Panc1 (cell line): ENCODE results near the gene ACADL. TPM values are rescaled to one million over a fixed set of nuclear protein-coding genes. Genes with fewer than 3 reads are reported as not detected.

ENCODE experiments used
- ATAC-seq: fragments of 200-7000 bp; cut with Tn5 transposase; 2 replicates; pipeline ENCODE4 v1.9.1; 2020; ENCODE audit warnings: mild to moderate bottlenecking, moderate library complexity
- BruUV-seq: library from RNA; stranded (reverse); fragments of 400-500 nt; replicated peaks from 2 replicates; lab custom pipeline; 2021; lab: Mats Ljungman, UMichigan
- CTCF ChIA-PET: fragments of 300-600 bp; sonication (Branson Sonifier 250); formaldehyde crosslinking; loops from one replicate; lab custom pipeline; 2022; ENCODE audit warnings: antibody characterized with exemption; lab: Charles Lee
- POLR2A ChIA-PET: fragments of 300-600 bp; sonication (Branson Sonifier 250); formaldehyde crosslinking; loops from one replicate; lab custom pipeline; 2022; ENCODE audit warnings: antibody characterized with exemption; lab: Charles Lee
- DNase-seq: peaks from one replicate; pipeline ENCODE4 v3.0.0-alpha.2; 2010; ENCODE audit warnings: low read depth, low spot score
- H3K27ac ChIP-seq: 2 replicates; pipeline ENCODE4 v1.5.1; 2011; ENCODE audit warnings: mild to moderate bottlenecking, low read length, inconsistent platforms
- H3K27me3 ChIP-seq: fragments of 200-500 bp; sonication (Bioruptor generic); 2 replicates; pipeline ENCODE4 v1.6.0; 2014; ENCODE audit warnings: low read length, inconsistent platforms; ENCODE audit not compliant: control insufficient read depth, insufficient read depth
- H3K36me3 ChIP-seq: fragments of 200-500 bp; sonication (Bioruptor generic); 2 replicates; pipeline ENCODE4 v1.5.1; 2014; ENCODE audit warnings: inconsistent platforms, mild to moderate bottlenecking, low read length, moderate library complexity; ENCODE audit not compliant: control insufficient read depth, insufficient read depth
- H3K4me1 ChIP-seq: 2 replicates; pipeline ENCODE4 v1.5.1; 2011; ENCODE audit warnings: inconsistent platforms, mild to moderate bottlenecking, low read length, moderate library complexity; ENCODE audit not compliant: control insufficient read depth, insufficient read depth
- H3K4me3 ChIP-seq, 2 experiments: 2 replicates each; pipeline ENCODE4 v1.5.1; 2011 to 2012; ENCODE audit warnings: low read depth in 2 of 2, low read length in 2 of 2, mild to moderate bottlenecking in 2 of 2, inconsistent platforms in 1 of 2, moderate library complexity in 1 of 2
- H3K9me3 ChIP-seq: fragments of 200-500 bp; sonication (Bioruptor generic); 2 replicates; pipeline ENCODE4 v1.5.1; 2014; ENCODE audit warnings: low read depth, mild to moderate bottlenecking, inconsistent platforms, low read length, moderate library complexity; ENCODE audit not compliant: control insufficient read depth, insufficient read depth
- CTCF ChIP-seq: fragments of 450-650 bp; IDR thresholded peaks from 2 replicates; pipeline ENCODE4 v1.5.1; 2017; ENCODE audit warnings: mild to moderate bottlenecking
- POLR2AphosphoS5 ChIP-seq: IDR thresholded peaks from 2 replicates; pipeline ENCODE4 v1.6.1; 2012; ENCODE audit warnings: mild to moderate bottlenecking, low read depth, low read length, moderate library complexity
- REST ChIP-seq, 2 experiments: IDR thresholded peaks; 2 replicates each; pipeline ENCODE4 v1.6.1; 2011 to 2012; ENCODE audit warnings: low read depth in 2 of 2, control low read depth in 1 of 2, low read length in 1 of 2, mild to moderate bottlenecking in 1 of 2, moderate library complexity in 1 of 2; ENCODE audit not compliant: insufficient read depth in 1 of 2
- SIN3A ChIP-seq: IDR thresholded peaks from 2 replicates; pipeline ENCODE4 v1.6.1; 2012; ENCODE audit warnings: low read depth, mild to moderate bottlenecking, low read length, moderate library complexity, borderline replicate concordance; ENCODE audit not compliant: insufficient read depth
- TCF7L2 ChIP-seq: IDR thresholded peaks from 2 replicates; pipeline ENCODE4 v1.6.1; 2011; ENCODE audit warnings: mild to moderate bottlenecking, low read depth, low read length, inconsistent platforms
- in situ Hi-C: cut with HindIII; loops from 2 replicates; pipeline ENCODE4 v1.10.0; 2016; ENCODE audit warnings: low sequenced_read_pairs, low pct_unique_long_range_greater_than_20kb
- intact Hi-C: fragments of 100-400 bp; cut with micrococcal nuclease; formaldehyde crosslinking; loops from one replicate; pipeline ENCODE4 v1.10.0; 2022; ENCODE audit not compliant: unreplicated experiment
- total RNA-seq: library from RNA; stranded (reverse); gene quantifications from one replicate; pipeline ENCODE4 v1.2.1, GENCODE V29; 2021; ENCODE audit not compliant: unreplicated experiment

The ACADL gene
- total RNA-seq, 1 experiment from 2014 or later, result not detected

GRCh38 chr2:210252699-210253606, 27.7 kb upstream of the ACADL start:
- H3K4me3 ChIP-seq, result no peak overlapping the region
- no peaks in the 10 kb centered on the region for H3K36me3 ChIP-seq
- no peak for ATAC-seq
- BruUV-seq, result no TSS peak
- no peaks in the 10 kb centered on the region for H3K4me1 ChIP-seq
- H3K9me3 ChIP-seq, result no peaks in the 10 kb centered on the region
- no peak overlapping the region for H3K27ac ChIP-seq
- ChIA-PET CTCF (no interaction called here), POLR2A (no interaction called here)
- TF ChIP-seq REST (IDR thresholded peaks at IDR 0.05; ENCODE audit: insufficient read depth in 1 of 2, low read depth in 2 of 2, low read length in 1 of 2) (no peak), POLR2AphosphoS5 (no peak), TCF7L2 (no peak), SIN3A (no peak), CTCF (no peak)
- intact Hi-C loops, result no loop called here
- in situ Hi-C loops, result no loop called here
- no peaks in the 10 kb centered on the region for H3K27me3 ChIP-seq
- no peak for DNase-seq

- H3K4me3 ChIP-seq, result no peak overlapping the region
- no peak overlapping the region for H3K27ac ChIP-seq
- intact Hi-C loops (no loop called here), in situ Hi-C loops (no loop called here)
- no peak for DNase-seq
- H3K4me1 ChIP-seq, result no peaks in the 10 kb centered on the region
- ChIA-PET POLR2A (no interaction called here), CTCF (no interaction called here)
- no peaks in the 10 kb centered on the region for H3K27me3 ChIP-seq
- H3K36me3 ChIP-seq, result no peaks in the 10 kb centered on the region
- no TSS peak for BruUV-seq
- TF ChIP-seq REST (IDR thresholded peaks at IDR 0.05; ENCODE audit: insufficient read depth in 1 of 2, low read depth in 2 of 2, low read length in 1 of 2) (no peak), CTCF (no peak), POLR2AphosphoS5 (no peak), SIN3A (no peak), TCF7L2 (no peak)
- H3K9me3 ChIP-seq, result no peaks in the 10 kb centered on the region
- no peak for ATAC-seq
Observed at GRCh38 chr2:210250622-210251021, 25.4 kb upstream of the ACADL start.
